Heart left ventricle (tissue), 16 donors: ENCODE data around the gene TMEM31. TPM values are rescaled to one million over a fixed set of nuclear protein-coding genes. Genes with fewer than 3 reads are reported as not detected.

Source experiments
- ATAC-seq, 4 donors: fragments of 200-7000 bp; cut with Tn5 transposase; one replicate each; pipeline ENCODE4 v1.9.1; 2020 to 2022; ENCODE audit warnings: moderate library complexity in 4 of 4, mild to moderate bottlenecking in 3 of 4, moderate number of reproducible peaks in 1 of 4
- DNase-seq, 5 donors: peaks; one replicate each; pipeline ENCODE4 v3.0.0-alpha.2; 2020
- H3K27ac ChIP-seq, 12 donors: fragments of 200-600 bp; sonication (generic) in 4 of 12; one replicate each; pipeline versions ENCODE4 v1.5.0 to v1.8.0; 2016 to 2022; ENCODE audit warnings: mild to moderate bottlenecking in 2 of 12
- H3K27me3 ChIP-seq, 9 donors: fragments of 200-600 bp; sonication (generic) in 2 of 9; one replicate each; pipeline versions ENCODE4 v1.5.1 to v1.8.0; 2016 to 2022; ENCODE audit warnings: mild to moderate bottlenecking in 3 of 9
- H3K36me3 ChIP-seq, 9 donors: fragments of 200-600 bp; sonication (generic) in 2 of 9; one replicate each; pipeline versions ENCODE4 v1.5.0 to v1.8.0; 2018 to 2022; ENCODE audit warnings: mild to moderate bottlenecking in 2 of 9
- H3K4me1 ChIP-seq, 12 donors: fragments of 200-600 bp; sonication (generic) in 4 of 12; one replicate each; pipeline versions ENCODE4 v1.5.0 to v1.8.0; 2016 to 2022; ENCODE audit warnings: mild to moderate bottlenecking in 3 of 12
- H3K4me3 ChIP-seq, 12 donors: fragments of 200-600 bp; sonication (generic) in 4 of 12; one replicate each; pipeline versions ENCODE4 v1.5.0 to v1.8.0; 2017 to 2022; ENCODE audit warnings: mild to moderate bottlenecking in 9 of 12, moderate library complexity in 4 of 12
- H3K9me3 ChIP-seq, 12 donors: fragments of 200-600 bp; sonication (generic) in 4 of 12; one replicate each; pipeline versions ENCODE4 v1.5.0 to v1.8.0; 2016 to 2022; ENCODE audit warnings: mild to moderate bottlenecking in 1 of 12
- POLR2A ChIP-seq, 2 donors: fragments of 450-650 bp; IDR thresholded peaks; one replicate each; pipeline ENCODE4 v1.6.1; 2017; ENCODE audit warnings: antibody characterized with exemption in 2 of 2, mild to moderate bottlenecking in 2 of 2, moderate library complexity in 2 of 2
- WGBS, 4 donors: extraction: QIAGEN DNeasy Blood & Tissue Kit in 2 of 4; methylation state at CpG; one replicate each; pipeline versions ENCODE4 v1.1.5 to v1.1.7; 2013 to 2018; 5-methylcytosine and 5-hydroxymethylcytosine counted together
- intact Hi-C, 10 donors: fragments of 100-400 bp; cut with DNase I; formaldehyde crosslinking; loops; one replicate each; pipeline versions ENCODE4 v1.11.1 to v1.14.2; 2022
- polyA plus RNA-seq, 2 donors: library from polyadenylated mRNA; stranded (reverse); fragments of 200-250 nt; gene quantifications; one replicate each; pipeline ENCODE4 v1.2.3, GENCODE V29; 2013
- total RNA-seq, 9 donors: library from RNA; depleted of rRNA in 2 of 9; stranded (reverse); fragments of >200 nt in 2 of 9; fragmentation: NEBNext Ultra II Directional in 3 of 9; extraction: Animal tissue kit (Norgen Biotek cat#: 25700) in 3 of 9; gene quantifications; one replicate each; pipeline versions ENCODE4 v1.1.0 to v1.2.4, GENCODE V29; 2016 to 2023
- TF ChIP-seq, protein P1 (sequence below), 12 donors: fragments of 200-600 bp; sonication (generic) in 4 of 12; IDR thresholded peaks; one replicate each; pipeline versions ENCODE4 v1.5.0 to v1.8.0; 2018 to 2022; ENCODE audit warnings: antibody characterized with exemption in 12 of 12, mild to moderate bottlenecking in 5 of 12
- donor health status: ischemic (EF 13 %, LVEDD 7.1; RV severe dilation, severe dysfunction).
- donor health status: healthy with polysubstance abuse.
- donor health status: DM: no; HTN: yes; CAD: no.
- donor health status: DM: no; HTN: no; CAD: no.
- donor health status: ischemic (EF 25% LVEDD 6.9; RV normal size, moderate dysfunction).
- donor health status: ischemic (EF 25% LVEDD 5.7; RV mildly dilated, moderate dysfunction).
- donor health status: healthy.
- donor health status: DM: yes; HTN: yes; CAD: no.
- donor health status: ischemic (EF 35%, LVEDD 5.7; RV mildly dilated, moderate dysfunction).
- donor health status: nonischemic (EF 11% LVEDD 7.7; RV severe dilation, severe dysfunction).
- donor health status: DM: yes; HTN: yes; CAD: no.
- donor health status: PGD.
- donor health status: ischemic (EF 29% LVEDD 5.4; RV normal size, mild dysfunction).
- donor health status: nonischemic (EF 23%, LVEDD 6.1; RV moderate dilation, normal function).

Gene TMEM31
- total and polyA plus RNA-seq, 11 donors: 0.38 TPM; not detected in 10

DNA sequence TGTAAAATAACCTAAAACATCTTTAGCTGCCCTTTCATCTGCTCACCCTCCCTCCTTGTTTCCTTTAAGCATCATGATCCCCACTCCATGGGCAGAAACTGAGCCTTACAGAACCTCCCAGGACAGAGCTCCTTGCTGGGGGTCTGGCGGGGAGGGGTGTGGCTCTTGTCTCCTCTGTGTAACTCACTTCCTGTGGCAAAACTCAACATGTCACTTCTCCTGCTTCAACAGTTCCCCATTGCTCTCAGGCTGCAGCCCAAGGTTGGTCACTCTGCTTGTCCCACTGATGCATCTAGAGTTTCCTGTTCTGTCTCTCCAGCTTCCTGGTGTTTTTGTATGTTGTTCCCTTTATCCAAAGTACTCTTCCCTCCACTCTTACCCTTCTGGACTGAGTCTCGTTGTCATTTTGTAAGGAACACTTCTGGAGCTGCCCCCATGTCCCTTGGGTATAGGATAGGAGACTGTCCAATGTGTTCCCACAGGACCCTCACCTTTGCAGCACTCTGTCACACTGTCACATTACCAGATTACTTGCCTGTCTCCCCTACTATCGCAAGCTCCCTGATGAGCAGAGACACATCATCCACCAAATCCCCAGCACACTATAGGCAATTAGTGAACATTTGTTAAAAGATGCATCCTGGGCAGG, 19.6 kb downstream of the TMEM31 start:
- TF ChIP-seq, protein P1, sequence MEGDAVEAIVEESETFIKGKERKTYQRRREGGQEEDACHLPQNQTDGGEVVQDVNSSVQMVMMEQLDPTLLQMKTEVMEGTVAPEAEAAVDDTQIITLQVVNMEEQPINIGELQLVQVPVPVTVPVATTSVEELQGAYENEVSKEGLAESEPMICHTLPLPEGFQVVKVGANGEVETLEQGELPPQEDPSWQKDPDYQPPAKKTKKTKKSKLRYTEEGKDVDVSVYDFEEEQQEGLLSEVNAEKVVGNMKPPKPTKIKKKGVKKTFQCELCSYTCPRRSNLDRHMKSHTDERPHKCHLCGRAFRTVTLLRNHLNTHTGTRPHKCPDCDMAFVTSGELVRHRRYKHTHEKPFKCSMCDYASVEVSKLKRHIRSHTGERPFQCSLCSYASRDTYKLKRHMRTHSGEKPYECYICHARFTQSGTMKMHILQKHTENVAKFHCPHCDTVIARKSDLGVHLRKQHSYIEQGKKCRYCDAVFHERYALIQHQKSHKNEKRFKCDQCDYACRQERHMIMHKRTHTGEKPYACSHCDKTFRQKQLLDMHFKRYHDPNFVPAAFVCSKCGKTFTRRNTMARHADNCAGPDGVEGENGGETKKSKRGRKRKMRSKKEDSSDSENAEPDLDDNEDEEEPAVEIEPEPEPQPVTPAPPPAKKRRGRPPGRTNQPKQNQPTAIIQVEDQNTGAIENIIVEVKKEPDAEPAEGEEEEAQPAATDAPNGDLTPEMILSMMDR (IDR thresholded peaks at IDR 0.05): no peak
- no peak for TF ChIP-seq POLR2A (IDR thresholded peaks at IDR 0.05)
- Histone ChIP-seq H3K9me3 (no peaks in the 10 kb centered on the region), H3K27me3 (peaks cover 0 to 18% (median 0%) of the 10 kb centered on the region in 9 donors), H3K36me3 (no peaks in the 10 kb centered on the region), H3K27ac (peak overlapping the region in 9 of 12 donors; percentile 38 to 74 (median 69)), H3K4me1 (peaks cover 0 to 17% (median 1%) of the 10 kb centered on the region in 12 donors), H3K4me3 (no peak overlapping the region)
- ATAC-seq: peak in 2 of 4 donors; percentile 12 to 16
- 49 to 60% (median 54%) methylated on average over 3 of the region's 3 CpGs for WGBS, 4 donors
- DNase-seq: no peak
- intact Hi-C loops: no loop called here

DNA sequence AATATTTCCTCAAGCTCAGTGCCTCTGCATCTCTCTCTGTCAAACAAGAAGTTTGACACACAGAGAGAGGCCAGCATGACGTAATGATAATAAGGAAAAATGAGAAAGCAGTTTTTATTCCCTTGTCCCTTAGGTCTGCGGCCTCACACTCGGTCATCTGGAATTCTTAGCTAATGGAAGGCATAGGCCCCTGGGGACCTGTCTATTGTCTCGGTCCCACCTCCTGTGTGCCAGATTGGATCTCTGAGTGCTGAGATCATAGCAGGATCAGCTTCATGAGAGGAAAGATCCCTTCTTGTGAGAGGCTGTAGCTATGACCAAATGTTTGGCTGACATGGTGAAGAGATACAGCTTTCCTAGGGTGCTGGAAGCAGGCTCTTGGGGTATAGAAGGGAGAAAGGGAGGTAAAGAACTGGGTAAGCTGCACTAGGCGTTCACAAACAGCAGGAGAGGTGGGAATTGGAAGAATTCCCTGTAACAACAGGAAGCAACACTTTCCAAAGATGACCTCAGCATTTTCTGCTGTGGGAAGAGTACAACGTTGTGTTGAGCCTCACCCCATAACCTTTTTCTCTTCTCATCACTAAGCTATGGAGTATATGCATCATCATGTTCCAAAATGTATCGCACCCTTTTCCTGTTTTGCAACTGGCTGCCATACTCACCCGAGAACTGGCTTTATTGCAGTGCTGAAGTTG, 20.2 kb downstream of the TMEM31 start:
- H3K27me3 ChIP-seq: peaks cover 0 to 12% (median 0%) of the 10 kb centered on the region in 9 donors
- H3K36me3 ChIP-seq: no peaks in the 10 kb centered on the region
- no peaks in the 10 kb centered on the region for H3K9me3 ChIP-seq
- peak overlapping the region in 10 of 12 donors; percentile 38 to 74 (median 64) for H3K27ac ChIP-seq
- peaks cover 0 to 17% (median 1%) of the 10 kb centered on the region in 12 donors for H3K4me1 ChIP-seq
- 34 to 48% (median 39%) methylated on average over 8 of the region's 8 CpGs for WGBS, 4 donors
- intact Hi-C loops: no loop called here
- DNase-seq (peak in 4 of 5 donors; percentile 37 to 61 (median 50)), ATAC-seq (peak; percentile 32 to 96 (median 74))
- no peak overlapping the region for H3K4me3 ChIP-seq
- no peak for TF ChIP-seq POLR2A (IDR thresholded peaks at IDR 0.05)
- TF ChIP-seq, protein P1 (IDR thresholded peaks at IDR 0.05): no peak

DNA sequence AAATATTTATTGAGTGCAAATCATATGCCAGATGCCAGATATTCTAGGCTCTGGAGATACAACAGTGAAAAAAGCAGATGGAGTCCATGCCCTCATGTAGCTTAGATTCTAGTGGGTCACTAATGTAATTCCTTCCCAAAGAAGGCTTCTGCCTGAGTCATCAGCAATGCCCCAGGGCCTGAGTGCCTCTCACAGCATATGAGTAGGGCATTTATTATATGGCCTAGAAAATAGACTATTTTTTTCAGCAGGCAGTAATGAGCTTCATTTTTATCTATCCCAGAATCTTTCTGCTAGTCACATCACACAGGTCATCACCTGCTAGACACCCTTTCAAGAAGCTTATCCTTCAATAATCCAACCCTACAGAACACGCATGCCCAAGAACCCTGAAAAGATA, 22.3 kb downstream of the TMEM31 start:
- peaks cover 0 to 11% (median 0%) of the 10 kb centered on the region in 9 donors for H3K27me3 ChIP-seq
- 90 to 100% (median 96%) methylated on average over 1 of the region's 1 CpG for WGBS, 4 donors

More for the DNA sequence above, 22.3 kb downstream of the TMEM31 start:
- Histone ChIP-seq H3K36me3 (no peaks in the 10 kb centered on the region), H3K4me1 (peaks cover 0 to 17% (median 1%) of the 10 kb centered on the region in 12 donors), H3K4me3 (no peak overlapping the region), H3K9me3 (no peaks in the 10 kb centered on the region), H3K27ac (no peak overlapping the region)
- intact Hi-C loops: no loop called here
- DNase-seq: no peak
- ATAC-seq: no peak
- no peak for TF ChIP-seq POLR2A (IDR thresholded peaks at IDR 0.05)
- TF ChIP-seq, protein P1 (IDR thresholded peaks at IDR 0.05): no peak
